Gastroesophageal sphincter (tissue), 4 donors: Measurements from ENCODE around the gene ZNF638. TPM values are rescaled to one million over a fixed set of nuclear protein-coding genes. Genes with fewer than 3 reads are reported as not detected.

Source experiments
- ATAC-seq: fragments of 150-250 bp; one replicate; pipeline ENCODE4 v1.9.1; 2016; ENCODE audit warnings: mild to moderate bottlenecking, moderate library complexity
- H3K27ac ChIP-seq, 4 donors: fragments of 200-600 bp; sonication (generic) in 3 of 4; 1 replicate in 3 of 4; 2 replicates in 1 of 4; pipeline ENCODE4 v1.5.1; 2016 to 2019
- H3K27me3 ChIP-seq: fragments of 200-600 bp; sonication (generic); one replicate; pipeline ENCODE4 v1.5.1; 2019
- H3K36me3 ChIP-seq, 2 donors: fragments of 200-600 bp; sonication (generic); one replicate each; pipeline ENCODE4 v1.5.1; 2019; ENCODE audit warnings: control low read depth in 1 of 2
- H3K4me1 ChIP-seq, 3 donors: fragments of 200-600 bp; sonication (generic); 1 replicate in 2 of 3; 2 replicates in 1 of 3; pipeline ENCODE4 v1.5.1; 2016 to 2019; ENCODE audit warnings: control low read depth in 2 of 3
- H3K4me3 ChIP-seq, 2 donors: fragments of 200-600 bp; sonication (generic); one replicate each; pipeline ENCODE4 v1.5.1; 2019; ENCODE audit warnings: mild to moderate bottlenecking in 1 of 2, moderate library complexity in 1 of 2
- H3K9me3 ChIP-seq, 3 donors: fragments of 200-600 bp; sonication (generic); one replicate each; pipeline ENCODE4 v1.5.1; 2017 to 2019; ENCODE audit warnings: control low read depth in 2 of 3
- CTCF ChIP-seq, 4 experiments: fragments of 200-600 bp in 2 of 4; fragments of 450-650 bp in 2 of 4; sonication (generic) in 1 of 4; IDR thresholded peaks; one replicate each; pipeline ENCODE4 v1.5.1; 2017 to 2019; ENCODE audit warnings: antibody characterized with exemption in 4 of 4, mild to moderate bottlenecking in 2 of 4, moderate library complexity in 2 of 4
- EP300 ChIP-seq: sonication (generic); formaldehyde crosslinking; IDR thresholded peaks from one replicate; pipeline ENCODE4 v1.6.1; 2017; ENCODE audit warnings: antibody characterized with exemption, mild to moderate bottlenecking
- POLR2A ChIP-seq, 2 donors: fragments of 450-650 bp; IDR thresholded peaks; one replicate each; pipeline ENCODE4 v1.6.1; 2017; ENCODE audit warnings: antibody characterized with exemption in 2 of 2, mild to moderate bottlenecking in 2 of 2, moderate library complexity in 1 of 2
- POLR2AphosphoS5 ChIP-seq: sonication (generic); formaldehyde crosslinking; IDR thresholded peaks from one replicate; pipeline ENCODE4 v1.6.1; 2017; ENCODE audit warnings: antibody characterized with exemption
- WGBS, 2 donors: methylation state at CpG; one replicate each; pipeline ENCODE4 v1.1.5; 2018; ENCODE audit warnings: low coverage in 1 of 2; 5-methylcytosine and 5-hydroxymethylcytosine counted together
- total RNA-seq, 4 donors: library from RNA; depleted of rRNA; stranded (reverse); fragments of >200 nt; gene quantifications; one replicate each; pipeline ENCODE4 v1.1.0, GENCODE V29; 2016

The ZNF638 gene
- 100 to 1,000 TPM in 2 of 4 donors, 10 to 100 TPM in 2; 80.7 to 223 (median 122) TPM for total RNA-seq

- Histone ChIP-seq H3K9me3 (peaks cover 0 to 4% (median 0%) of the 10 kb centered on the region in 3 donors), H3K4me1 (peaks cover 0 to 45% (median 6%) of the 10 kb centered on the region in 3 donors), H3K36me3 (no peaks in the 10 kb centered on the region), H3K4me3 (peak within 1 kb of the TSS; percentile 71 to 85), H3K27me3 (no peaks in the 10 kb centered on the region), H3K27ac (peak within 1 kb of the TSS; percentile 79 to 98 (median 95))
- WGBS, 2 donors: 0 to 1% methylated on average over 15 to 24 of the region's 82 CpGs
- ATAC-seq: peak; percentile 99
- TF ChIP-seq POLR2AphosphoS5 (peak; percentile 94), CTCF (IDR thresholded peaks at IDR 0.05) (peak; percentile 37 to 91 (median 71)), POLR2A (IDR thresholded peaks at IDR 0.05) (peak; percentile 79 to 90), EP300 (no peak)
These were observed at the start of gene ZNF638 for GRCh38 chr2:71331581-71332434. TSS of gene ZNF638 (plus strand) at chr2:71331782. CDS start at chr2:71348955, 17,173 bp downstream.

GRCh38 chr2:71281950-71282349, 49.6 kb upstream of the ZNF638 start:
- Histone ChIP-seq H3K4me3 (no peak overlapping the region), H3K9me3 (no peaks in the 10 kb centered on the region), H3K27ac (no peak overlapping the region), H3K36me3 (no peaks in the 10 kb centered on the region), H3K4me1 (peaks cover 0 to 13% (median 3%) of the 10 kb centered on the region in 3 donors), H3K27me3 (peaks cover 79% of the 10 kb centered on the region)
- TF ChIP-seq CTCF (IDR thresholded peaks at IDR 0.05): no peak
- TF ChIP-seq POLR2A (IDR thresholded peaks at IDR 0.05): no peak
- no peak for TF ChIP-seq POLR2AphosphoS5
- TF ChIP-seq EP300: no peak
- no peak for ATAC-seq
- 67 to 75% methylated on average over 1 to 3 of the region's 4 CpGs for WGBS, 2 donors

GRCh38 chr2:71282493-71282892, 49.1 kb upstream of the ZNF638 start:
- TF ChIP-seq EP300 (no peak), POLR2A (IDR thresholded peaks at IDR 0.05) (no peak), POLR2AphosphoS5 (no peak), CTCF (IDR thresholded peaks at IDR 0.05) (no peak)
- H3K4me1 ChIP-seq: peaks cover 0 to 8% (median 1%) of the 10 kb centered on the region in 3 donors
- peaks cover 73% of the 10 kb centered on the region for H3K27me3 ChIP-seq
- no peaks in the 10 kb centered on the region for H3K36me3 ChIP-seq
- no peaks in the 10 kb centered on the region for H3K9me3 ChIP-seq
- ATAC-seq: no peak
- H3K4me3 ChIP-seq: no peak overlapping the region
- no peak overlapping the region for H3K27ac ChIP-seq

GRCh38 chr2:71283131-71283530, 48.5 kb upstream of the ZNF638 start:
- H3K9me3 ChIP-seq: no peaks in the 10 kb centered on the region
- H3K27me3 ChIP-seq: peaks cover 67% of the 10 kb centered on the region
- no peak overlapping the region for H3K4me3 ChIP-seq
- H3K36me3 ChIP-seq: no peaks in the 10 kb centered on the region
- H3K27ac ChIP-seq: no peak overlapping the region
- no peak for TF ChIP-seq POLR2A (IDR thresholded peaks at IDR 0.05)
- no peak for TF ChIP-seq CTCF (IDR thresholded peaks at IDR 0.05)
- TF ChIP-seq EP300: no peak
- no peak for TF ChIP-seq POLR2AphosphoS5
- no peak for ATAC-seq
- H3K4me1 ChIP-seq: peaks cover 0 to 2% (median 0%) of the 10 kb centered on the region in 3 donors
- 78 to 92% methylated on average over 4 to 5 of the region's 5 CpGs for WGBS, 2 donors

GRCh38 chr2:71285706-71286105, 45.9 kb upstream of the ZNF638 start:
- no peak overlapping the region for H3K27ac ChIP-seq
- no peaks in the 10 kb centered on the region for H3K36me3 ChIP-seq
- no peak for ATAC-seq
- peaks cover 52% of the 10 kb centered on the region for H3K27me3 ChIP-seq
- H3K4me1 ChIP-seq: no peaks in the 10 kb centered on the region
- TF ChIP-seq POLR2AphosphoS5 (no peak), POLR2A (IDR thresholded peaks at IDR 0.05) (no peak), EP300 (no peak), CTCF (IDR thresholded peaks at IDR 0.05) (no peak)
- no peaks in the 10 kb centered on the region for H3K9me3 ChIP-seq
- H3K4me3 ChIP-seq: no peak overlapping the region
- 86 to 100% methylated on average over 1 to 2 of the region's 2 CpGs for WGBS, 2 donors
